GM21717 (cell line): ENCODE results near the gene MEGF9.
"Not testable (repeated sequence)": the region's sequence is repeated elsewhere in the genome, so short reads cannot be mapped to it uniquely, and the experiment has no call there.

ENCODE experiments used
- ATAC-seq: cut with Tn5 transposase; IDR thresholded peaks from one replicate; pipeline ENCODE4 v1.9.1; 2021; ENCODE audit warnings: mild to moderate bottlenecking, moderate library complexity; ENCODE audit not compliant: unreplicated experiment

MEGF9 gene

GRCh38 chr9:120580051-120580896 is 134.0 kb downstream of the MEGF9 start, which contains the start of gene CDK5RAP2:
Gene CDK5RAP2 (minus strand): TSS chr9:120580167. CDS start chr9:120579978, 189 bp downstream.
- ATAC-seq, result peak; percentile 98

GRCh38 chr9:120579139-120580050 is 134.9 kb downstream of the MEGF9 start:
- ATAC-seq, result peak; percentile 39

- ATAC-seq, result no peak
These were observed 139.8 kb downstream of the MEGF9 start for GRCh38 chr9:120574473-120574872.

DNA sequence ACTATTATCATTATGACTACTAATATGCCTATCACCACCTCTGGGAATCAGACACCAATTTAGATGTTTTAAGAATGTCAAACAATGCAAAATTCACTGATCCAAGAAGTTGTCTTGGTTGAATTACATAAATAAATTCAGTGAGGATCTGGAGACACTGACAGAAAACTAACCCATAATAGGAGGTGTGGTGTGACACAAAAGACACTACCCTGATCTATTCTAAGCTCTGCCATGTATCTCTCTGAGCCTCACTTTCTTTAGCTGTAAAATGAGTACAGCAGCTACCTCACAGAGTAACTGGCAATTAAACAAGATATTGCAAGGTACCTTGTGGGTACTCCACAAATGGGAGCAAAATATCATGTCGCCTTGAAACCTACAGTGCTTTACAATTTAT is 141.8 kb downstream of the MEGF9 start:
- no peak for ATAC-seq

DNA sequence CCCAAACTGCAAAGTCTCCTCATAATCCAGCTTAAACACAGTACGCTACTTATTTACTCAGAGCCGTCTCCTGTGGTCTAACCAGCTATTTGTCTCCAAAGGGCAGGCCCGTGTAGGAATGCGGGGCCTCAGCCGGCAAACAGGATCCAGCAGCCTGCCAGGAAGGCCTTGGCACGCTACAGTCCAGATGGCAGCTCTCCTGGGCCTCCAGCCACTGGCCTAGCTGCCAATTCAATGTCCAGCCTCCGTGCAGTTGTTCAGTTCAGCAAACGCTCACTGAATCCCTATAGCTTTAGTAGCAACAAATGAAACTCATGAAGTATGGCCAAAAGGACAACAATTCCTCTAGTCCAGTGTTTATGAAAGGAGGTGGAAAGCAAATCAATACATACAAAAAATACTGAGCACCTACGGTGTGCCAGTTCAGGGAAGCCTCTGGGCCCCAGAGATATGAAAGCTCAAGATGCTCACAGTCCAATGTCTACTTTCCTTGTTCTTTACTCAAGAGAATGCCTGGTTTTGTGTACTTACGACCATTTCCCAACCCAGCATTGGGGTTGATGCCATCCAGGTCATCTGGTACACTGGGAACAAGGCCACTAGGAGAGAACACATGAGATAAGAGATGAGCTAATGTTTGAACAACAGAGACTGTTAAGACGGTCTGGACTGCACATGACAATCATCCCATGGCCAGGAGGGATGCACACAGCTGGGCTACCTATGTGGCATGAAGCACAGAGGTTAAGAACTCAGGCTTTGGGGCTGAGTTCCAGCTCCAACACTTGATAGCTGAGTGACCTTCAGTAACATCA is 142.6 kb downstream of the MEGF9 start:
- no peak for ATAC-seq

GRCh38 chr9:120570296-120570695 is 144.0 kb downstream of the MEGF9 start:
- ATAC-seq, result no peak

DNA sequence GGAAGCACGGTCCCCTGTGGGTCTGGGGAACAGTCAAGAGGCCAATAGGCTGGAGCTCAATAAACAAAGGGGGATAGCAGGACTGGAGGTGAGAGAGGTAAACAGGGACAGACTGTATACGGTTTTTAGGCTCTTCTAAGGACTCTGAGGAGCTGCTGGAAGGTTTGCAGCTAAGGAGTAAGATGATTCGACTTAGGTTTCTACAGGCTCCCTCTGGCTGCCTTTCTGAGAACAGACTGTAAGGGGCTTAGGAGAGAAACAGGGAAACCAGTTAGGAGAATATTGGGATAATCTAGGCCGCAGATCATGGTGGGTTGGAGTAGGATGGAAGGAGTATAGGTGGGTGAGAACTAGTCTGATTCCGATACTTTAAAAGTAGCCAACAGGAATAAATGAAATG is 144.7 kb downstream of the MEGF9 start:
- no peak for ATAC-seq

- no peak for ATAC-seq
These were observed 145.5 kb downstream of the MEGF9 start for GRCh38 chr9:120568816-120569215.

DNA sequence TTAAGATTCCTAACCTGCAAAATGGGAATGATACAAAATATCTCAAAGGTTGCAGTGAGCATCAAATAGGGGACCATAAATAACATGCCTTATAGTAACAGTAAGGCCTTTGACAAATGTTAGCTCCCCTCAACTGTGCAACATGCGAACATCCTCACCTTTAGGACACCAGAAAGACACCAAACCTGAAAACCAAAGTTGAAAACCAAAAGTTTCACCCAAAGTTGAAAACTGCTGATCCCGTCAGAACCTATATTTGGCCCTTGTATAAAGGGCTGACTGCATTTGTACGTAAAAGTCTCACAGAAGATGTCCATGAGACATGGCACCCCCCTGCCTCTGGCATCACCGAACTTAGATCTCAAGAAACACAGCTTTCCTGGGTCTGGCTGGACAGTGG is 146.4 kb downstream of the MEGF9 start:
- ATAC-seq, result no peak

DNA sequence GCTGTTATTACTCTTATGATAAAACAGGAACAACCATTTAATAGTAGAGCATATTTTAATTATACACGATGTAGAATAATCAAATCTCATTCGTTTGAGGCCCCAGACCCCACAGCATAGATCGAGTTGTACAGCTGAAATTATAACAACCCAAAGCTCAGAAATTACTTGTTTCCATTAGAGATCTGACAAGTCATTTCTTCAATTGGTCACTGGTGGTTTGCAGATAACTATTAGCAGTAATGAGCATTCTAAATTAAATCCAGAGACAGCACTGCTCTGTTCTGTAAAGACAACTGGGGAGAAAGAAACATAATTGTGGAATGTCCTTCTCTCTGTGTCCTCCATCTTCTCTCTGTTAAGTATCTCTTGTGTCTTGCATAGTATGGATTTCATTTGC is 147.2 kb downstream of the MEGF9 start:
- ATAC-seq, result no peak

GRCh38 chr9:120564589-120564988 is 149.7 kb downstream of the MEGF9 start:
- no peak for ATAC-seq

- ATAC-seq, result no peak
These were observed 151.3 kb downstream of the MEGF9 start for GRCh38 chr9:120562861-120563443.

DNA sequence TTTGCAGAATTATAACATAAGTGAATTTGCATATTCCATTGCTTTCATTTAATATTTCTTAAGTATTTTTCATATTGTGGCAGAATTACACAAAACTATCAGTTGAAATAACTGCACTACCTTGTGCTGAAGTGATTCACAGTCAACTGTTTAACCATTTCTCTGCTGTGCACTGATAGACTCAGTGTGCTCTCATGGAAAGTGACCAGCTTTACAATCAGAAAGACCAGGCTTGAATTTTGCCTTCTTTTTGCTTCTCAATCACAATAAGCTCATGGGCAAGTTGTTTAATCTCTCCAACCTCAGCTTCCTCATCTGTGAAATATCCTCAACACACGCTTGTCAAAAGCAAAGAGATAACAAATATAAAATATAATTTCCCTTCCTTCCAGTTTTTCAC is 152.6 kb downstream of the MEGF9 start:
- no peak for ATAC-seq

DNA sequence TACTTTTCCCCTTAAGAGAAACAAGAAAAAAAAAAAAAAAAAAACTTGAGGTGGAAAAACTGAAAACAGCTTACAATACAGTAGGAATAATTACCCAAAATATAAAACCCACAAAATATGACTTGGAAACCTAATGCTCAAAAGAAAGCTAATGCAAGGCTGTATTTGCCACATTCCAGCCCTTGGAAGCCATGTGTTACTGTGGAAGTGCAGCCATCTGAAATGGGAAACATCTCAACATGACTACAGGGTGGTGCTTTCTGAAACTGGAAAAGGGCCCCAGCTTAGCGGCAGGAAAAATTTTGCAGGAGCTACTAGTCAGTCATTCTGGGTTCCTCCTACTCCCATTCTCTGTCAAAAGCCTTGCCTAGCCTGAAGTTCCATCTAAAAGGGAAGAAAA is 154.7 kb downstream of the MEGF9 start:
- no peak for ATAC-seq

DNA sequence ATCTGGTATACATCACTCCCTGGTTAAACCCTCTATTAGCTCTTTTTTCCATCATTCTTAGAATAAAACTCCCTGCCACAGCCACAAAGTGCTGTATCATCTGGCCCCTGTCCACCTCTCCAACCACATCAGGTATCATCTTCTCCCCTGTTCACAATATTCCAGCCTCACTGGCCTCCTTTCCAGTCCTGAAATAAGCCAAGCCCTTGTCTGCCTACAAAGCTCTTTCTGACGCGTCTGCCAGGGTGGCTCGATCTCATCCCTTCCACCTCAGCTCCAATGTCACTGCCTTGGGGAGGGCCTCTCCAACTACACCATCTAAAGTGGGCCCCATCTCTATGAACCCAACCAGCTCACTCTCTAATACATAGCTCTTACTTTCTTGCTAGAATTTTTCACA is 155.8 kb downstream of the MEGF9 start:
- ATAC-seq, result no peak

GRCh38 chr9:120557205-120557604 is 157.1 kb downstream of the MEGF9 start:
- ATAC-seq, result no peak

DNA sequence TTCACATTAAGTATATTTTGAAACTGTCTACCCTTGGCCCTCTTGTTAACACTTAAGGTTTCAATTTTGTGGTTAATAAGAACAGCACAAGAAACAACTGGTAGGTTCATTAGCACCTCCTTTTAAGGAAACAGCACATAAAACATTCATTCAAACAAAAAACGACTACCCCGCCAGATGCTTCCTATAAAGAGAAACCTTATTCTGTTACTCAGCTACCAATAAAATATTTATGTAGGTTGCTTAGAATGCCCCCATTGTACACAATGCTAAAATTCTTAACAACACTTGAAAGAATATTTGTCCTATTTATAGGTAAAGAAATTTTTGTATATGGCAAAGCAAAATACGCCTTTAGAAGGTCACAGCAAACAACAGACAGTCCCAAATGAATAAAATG is 157.5 kb downstream of the MEGF9 start:
- ATAC-seq, result no peak

GRCh38 chr9:120555839-120556238 is 158.4 kb downstream of the MEGF9 start:
- ATAC-seq, result no peak

GRCh38 chr9:120552210-120552704 is 162.0 kb downstream of the MEGF9 start:
- not testable (repeated sequence) for ATAC-seq
